Activated CD4-positive, alpha-beta memory T cell treated with anti-CD3 and anti-CD28 coated beads, Interleukin-2, amount 10 ng/mL, durations not matched to agents 7 days and 5 days (primary cell): ENCODE measurements around the gene GARIN1A. TPM values are rescaled to one million over a fixed set of nuclear protein-coding genes. Genes with fewer than 3 reads are reported as not detected.

Experiments used
- CTCF ChIA-PET: fragments of 350-600 bp; sonication (Branson Sonifier 250); formaldehyde crosslinking; loops from one replicate; lab custom pipeline; 2021; ENCODE audit warnings: antibody characterized with exemption, inconsistent platforms; lab: Charles Lee
- POLR2A ChIA-PET: fragments of 350-600 bp; sonication (Branson Sonifier 250); formaldehyde crosslinking; loops from one replicate; lab custom pipeline; 2021; ENCODE audit warnings: antibody characterized with exemption; lab: Charles Lee
- DNase-seq: peaks from one replicate; pipeline ENCODE4 v3.0.0-alpha.2; 2020
- H3K27ac Mint-ChIP-seq: one replicate; pipeline ENCODE4 v1.8.0; 2021; ENCODE audit warnings: mild to moderate bottlenecking, mixed read lengths
- H3K27me3 Mint-ChIP-seq: one replicate; pipeline ENCODE4 v1.8.0; 2021; ENCODE audit warnings: mixed read lengths
- H3K36me3 Mint-ChIP-seq: one replicate; pipeline ENCODE4 v1.8.0; 2021; ENCODE audit warnings: low read depth, mixed read lengths
- H3K4me1 Mint-ChIP-seq: one replicate; pipeline ENCODE4 v1.8.0; 2021; ENCODE audit warnings: mixed read lengths
- H3K4me3 Mint-ChIP-seq: one replicate; pipeline ENCODE4 v1.8.0; 2021; ENCODE audit warnings: mild to moderate bottlenecking, mixed read lengths
- H3K9me3 Mint-ChIP-seq: one replicate; pipeline ENCODE4 v1.8.0; 2021; ENCODE audit warnings: mixed read lengths
- total RNA-seq, 2 experiments: library from RNA; stranded (reverse); gene quantifications; one replicate each; pipeline ENCODE4 v1.2.3, GENCODE V29; 2021

Gene GARIN1A
- total RNA-seq, 2 experiments from 2014 or later = 0.25 to 0.35 TPM

DNA sequence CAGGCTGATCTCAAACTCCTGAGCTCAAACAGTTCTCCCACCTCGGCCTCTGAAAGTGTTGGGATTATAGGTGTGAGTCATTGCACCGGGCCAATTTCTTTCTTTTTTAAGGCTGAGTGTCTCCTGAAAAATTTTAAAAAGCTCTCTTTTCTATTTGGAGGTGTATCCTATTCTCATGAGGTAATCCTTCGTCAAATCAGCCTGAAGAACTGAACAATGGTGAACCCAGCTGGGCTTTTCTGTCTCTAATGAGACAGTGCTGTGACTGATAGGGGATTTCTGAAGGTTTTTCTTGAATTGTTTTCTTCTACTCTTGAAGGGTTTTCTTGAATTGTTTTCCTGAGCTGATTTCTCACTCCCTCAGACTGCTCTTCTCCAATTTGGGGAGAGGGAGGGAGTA lies 36.1 kb downstream of the GARIN1A start:
- CTCF ChIA-PET = no interaction called here
- Mint-ChIP-seq H3K9me3 (no peaks in the 10 kb centered on the region), H3K4me1 (peaks cover 3% of the 10 kb centered on the region), H3K4me3 (no peak overlapping the region), H3K27ac (no peak overlapping the region), H3K36me3 (no peaks in the 10 kb centered on the region), H3K27me3 (peaks cover 4% of the 10 kb centered on the region)
- no peak for DNase-seq
- POLR2A ChIA-PET = no interaction called here

DNA sequence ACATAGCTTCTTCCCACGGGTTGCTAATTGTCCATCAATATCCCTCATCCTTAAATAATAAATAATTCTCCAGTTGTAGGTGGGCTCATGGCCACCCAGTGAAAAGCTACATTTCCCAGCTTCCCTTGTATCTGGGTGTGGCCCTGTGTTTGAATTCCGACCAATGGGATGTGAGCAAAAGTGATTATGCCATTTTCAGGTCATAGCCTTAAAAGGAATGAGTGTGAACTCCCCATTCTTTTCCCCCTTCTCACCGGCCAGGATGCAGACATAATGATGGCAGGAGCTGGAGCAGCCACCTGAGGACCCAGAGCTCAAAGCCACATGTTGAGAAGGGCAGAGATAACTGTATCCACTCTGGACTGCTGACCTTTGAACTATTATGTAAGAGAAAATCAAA lies 36.7 kb downstream of the GARIN1A start:
- Mint-ChIP-seq H3K36me3 (no peaks in the 10 kb centered on the region), H3K27ac (no peak overlapping the region), H3K4me3 (no peak overlapping the region), H3K9me3 (no peaks in the 10 kb centered on the region), H3K27me3 (peaks cover under 1% of the 10 kb centered on the region), H3K4me1 (peaks cover under 1% of the 10 kb centered on the region)
- POLR2A ChIA-PET = no interaction called here
- CTCF ChIA-PET = no interaction called here
- DNase-seq = no peak

DNA sequence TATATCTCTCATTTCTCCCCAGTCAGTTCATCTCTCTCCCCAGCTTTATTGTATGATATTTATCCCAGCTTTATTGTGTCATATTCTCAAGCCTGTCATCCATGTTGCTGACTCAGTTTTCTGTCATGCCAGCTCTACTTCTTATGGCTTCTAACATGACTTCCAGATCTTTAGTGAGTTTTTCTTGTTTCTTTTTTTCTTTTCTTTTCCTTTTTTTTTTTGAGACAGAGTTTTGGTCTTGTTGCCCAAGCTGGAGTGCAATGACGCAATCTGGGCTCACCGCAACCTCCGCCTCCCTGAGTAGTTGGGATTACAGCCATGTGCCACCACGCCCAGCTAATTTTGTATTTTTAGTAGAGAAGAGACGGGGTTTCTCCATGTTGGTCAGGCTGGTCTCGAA lies 38.4 kb downstream of the GARIN1A start:
- no peak for DNase-seq
- no peaks in the 10 kb centered on the region for H3K9me3 Mint-ChIP-seq
- no peaks in the 10 kb centered on the region for H3K36me3 Mint-ChIP-seq
- no peaks in the 10 kb centered on the region for H3K4me1 Mint-ChIP-seq
- H3K27me3 Mint-ChIP-seq = peaks cover 4% of the 10 kb centered on the region
- H3K27ac Mint-ChIP-seq = no peak overlapping the region
- ChIA-PET CTCF (no interaction called here), POLR2A (no interaction called here)
- H3K4me3 Mint-ChIP-seq = no peak overlapping the region

DNA sequence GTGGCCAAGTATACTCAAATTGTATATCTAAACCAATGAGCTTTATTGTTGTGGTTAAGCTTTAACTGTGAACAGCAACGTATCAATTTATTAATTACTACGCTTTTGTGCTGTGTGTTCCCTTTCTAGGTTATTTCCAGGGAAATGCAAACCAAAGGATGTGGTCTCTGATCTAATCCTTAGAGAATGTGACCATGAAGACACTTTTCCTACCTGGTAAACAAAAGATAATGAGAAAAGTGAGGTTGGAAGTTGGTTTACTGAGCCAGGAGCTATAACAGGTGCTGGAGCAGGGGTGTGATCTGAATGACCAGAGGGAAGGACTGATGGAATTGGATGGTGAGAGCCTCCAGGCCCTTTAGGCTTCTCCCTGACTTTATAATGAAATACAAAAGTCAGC lies 41.7 kb downstream of the GARIN1A start:
- Mint-ChIP-seq H3K9me3 (no peaks in the 10 kb centered on the region), H3K36me3 (no peaks in the 10 kb centered on the region), H3K4me1 (no peaks in the 10 kb centered on the region), H3K27ac (no peak overlapping the region), H3K27me3 (peaks cover 17% of the 10 kb centered on the region), H3K4me3 (no peak overlapping the region)
- CTCF ChIA-PET = no interaction called here
- POLR2A ChIA-PET = interaction anchor here (0.9 kb wide), 1 partner anchor 25 kb away, joined by 3 read pairs; no protein-coding TSS in a partner anchor
- DNase-seq = no peak

DNA sequence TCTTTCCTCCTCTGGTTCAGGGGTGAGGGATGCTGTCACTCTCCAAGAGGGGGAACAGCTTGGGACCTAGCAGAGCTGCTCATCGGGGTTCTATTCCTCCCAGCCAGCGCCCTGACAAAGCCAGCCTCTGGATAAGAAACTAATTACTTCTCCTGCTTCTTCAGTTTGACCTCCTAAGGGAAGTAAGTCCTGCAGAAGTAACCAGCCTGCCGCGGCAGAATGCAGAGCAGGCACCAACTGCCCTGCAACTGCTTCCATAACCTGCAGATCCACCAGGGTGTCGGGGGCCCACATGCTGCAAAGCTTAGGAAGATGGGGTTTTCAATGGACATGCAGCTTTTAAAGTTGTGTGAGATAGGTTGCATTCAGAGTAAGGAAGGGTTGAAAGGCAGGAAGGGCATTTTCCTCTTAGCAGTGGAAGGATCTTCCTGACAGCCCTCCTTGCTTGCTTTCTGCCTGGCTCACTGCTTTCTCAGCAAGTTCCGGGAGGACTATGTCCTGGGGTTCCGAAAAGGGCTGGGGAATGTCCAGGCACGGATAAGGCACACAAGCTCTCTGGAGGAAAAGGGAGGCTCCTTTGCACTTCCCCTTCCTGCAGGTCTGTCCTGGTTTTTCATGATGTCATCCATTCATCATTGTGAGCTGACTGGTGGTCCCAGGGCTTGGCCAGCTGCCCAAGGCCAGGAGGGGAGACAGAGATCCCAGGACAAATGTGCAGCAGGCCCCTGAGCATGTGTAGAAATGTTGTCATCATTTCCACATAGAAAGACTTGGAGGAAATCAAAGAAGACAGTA lies 42.8 kb downstream of the GARIN1A start:
- Mint-ChIP-seq H3K27me3 (peaks cover 20% of the 10 kb centered on the region), H3K4me3 (no peak overlapping the region), H3K36me3 (no peaks in the 10 kb centered on the region), H3K4me1 (no peaks in the 10 kb centered on the region), H3K27ac (no peak overlapping the region), H3K9me3 (no peaks in the 10 kb centered on the region)
- DNase-seq = no peak
- ChIA-PET CTCF (no interaction called here), POLR2A (no interaction called here)

DNA sequence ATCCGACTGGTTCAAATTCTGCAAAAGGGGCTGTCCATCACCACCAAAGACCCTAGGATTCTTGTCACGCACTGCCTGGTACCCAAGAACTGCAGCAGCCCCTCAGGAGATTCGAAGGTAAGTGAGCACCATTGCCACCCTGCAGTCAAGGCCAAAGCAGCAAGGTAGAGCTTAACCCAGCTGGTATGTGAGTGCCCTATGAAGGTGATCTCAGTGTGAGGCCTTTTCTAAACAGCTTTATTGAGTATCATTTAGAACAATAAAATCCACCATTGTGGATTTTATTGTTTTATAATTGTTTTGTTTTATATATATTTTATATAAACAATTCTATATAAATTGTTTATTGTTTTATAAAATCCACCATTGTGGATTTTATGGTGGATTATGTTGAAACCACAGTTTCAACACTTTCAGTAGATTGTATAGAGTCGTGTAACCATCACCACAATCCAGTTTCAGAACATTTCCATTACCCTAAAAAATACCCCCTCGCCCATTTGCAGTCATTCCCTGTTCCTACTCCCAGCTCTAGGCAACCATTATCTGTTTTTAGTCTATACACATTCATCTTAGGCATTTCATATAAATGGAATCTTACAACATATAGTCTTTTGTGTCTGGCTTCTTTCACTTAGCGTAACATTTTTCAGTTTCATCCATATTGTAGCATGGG lies 47.0 kb downstream of the GARIN1A start:
- POLR2A ChIA-PET = no interaction called here
- peaks cover 29% of the 10 kb centered on the region for H3K27me3 Mint-ChIP-seq
- no peak overlapping the region for H3K27ac Mint-ChIP-seq
- no peaks in the 10 kb centered on the region for H3K9me3 Mint-ChIP-seq
- no peak for DNase-seq
- H3K4me1 Mint-ChIP-seq = no peaks in the 10 kb centered on the region
- H3K4me3 Mint-ChIP-seq = no peak overlapping the region
- no peaks in the 10 kb centered on the region for H3K36me3 Mint-ChIP-seq
- CTCF ChIA-PET = no interaction called here

DNA sequence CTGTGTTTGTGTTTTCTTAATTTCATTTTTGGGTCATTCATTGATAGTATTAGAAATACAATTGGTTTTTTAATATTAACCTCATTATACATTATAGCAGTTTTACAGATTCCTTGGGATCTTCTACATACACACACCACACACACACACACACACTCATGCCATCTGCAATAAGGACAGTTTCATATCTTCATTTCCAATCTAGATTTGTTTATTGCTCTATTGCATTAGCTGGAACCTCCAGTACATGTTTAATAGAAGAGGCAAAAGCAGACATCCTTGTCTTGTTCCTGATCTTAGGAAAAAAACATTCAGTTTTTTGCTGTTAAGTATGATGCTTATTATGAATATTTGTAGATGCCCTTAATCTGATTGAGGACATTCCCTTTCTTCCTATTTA lies 49.3 kb downstream of the GARIN1A start:
- CTCF ChIA-PET = interaction anchor here (2.1 kb wide), 1 partner anchor 10 kb away, joined by 4 read pairs; no protein-coding TSS in a partner anchor
- Mint-ChIP-seq H3K4me1 (no peaks in the 10 kb centered on the region), H3K27ac (no peak overlapping the region)

More for the DNA sequence above, 49.3 kb downstream of the GARIN1A start:
- Mint-ChIP-seq H3K36me3 (no peaks in the 10 kb centered on the region), H3K9me3 (no peaks in the 10 kb centered on the region), H3K4me3 (no peak overlapping the region), H3K27me3 (peaks cover 29% of the 10 kb centered on the region)
- POLR2A ChIA-PET = no interaction called here
- DNase-seq = no peak

Other genes with a start within 250 kb of the GARIN1A start
- gene HILPDA, start 216.4 kb upstream of the GARIN1A start, total RNA-seq = 10 to 100 TPM; 51.8 to 53.4 TPM
- gene METTL2B, start 195.5 kb upstream of the GARIN1A start, total RNA-seq = 10 to 100 TPM; 23.3 to 27.8 TPM
- gene CALU, start 67.1 kb downstream of the GARIN1A start, total RNA-seq = 10 to 100 TPM; 34.3 to 36.3 TPM
- gene OPN1SW, start 103.5 kb downstream of the GARIN1A start, total RNA-seq = not detected
- 1 to 10 TPM; 4.8 to 5.3 TPM for gene CCDC136, start 119.7 kb downstream of the GARIN1A start, total RNA-seq
- gene FLNC, start 158.1 kb downstream of the GARIN1A start, total RNA-seq = not detected
- gene ATP6V1F, start 190.6 kb downstream of the GARIN1A start, total RNA-seq = 100 to 1,000 TPM; 124 to 140 TPM
- under 1 TPM; 0.20 to 0.33 TPM for gene KCP, start 238.4 kb downstream of the GARIN1A start, total RNA-seq